ENCODE results near the gene ADGRV1.

DNA sequence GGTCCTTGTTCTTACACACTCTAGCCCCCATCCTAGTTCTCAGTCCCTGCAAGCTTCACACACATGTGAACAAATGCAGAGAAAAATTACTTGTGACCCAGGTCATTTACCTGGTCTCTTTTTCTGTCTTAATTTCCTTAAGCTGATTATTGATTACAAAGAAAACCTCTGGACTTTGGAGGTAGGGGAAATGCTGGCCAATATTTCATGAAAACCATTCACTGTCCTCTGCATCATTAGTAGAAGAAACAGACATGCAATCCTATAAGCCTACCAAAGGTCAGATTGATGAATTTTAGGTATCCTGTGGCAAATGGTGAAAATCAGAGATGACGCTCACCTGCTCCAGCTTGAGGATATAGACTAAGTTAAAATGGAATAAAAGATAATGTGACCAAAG, 457.7 kb downstream of the ADGRV1 start:
- TF ChIP-seq CTCF (conservative IDR thresholded peaks at IDR 0.05; ENCODE audit: low read length) (no peak), EZH2phosphoT487 (IDR thresholded peaks at IDR 0.05; ENCODE audit: borderline replicate concordance) (no peak)

Data from Loucy (cell line).